HCT116 (cell line): ENCODE results near the gene MEIOB. TPM values are rescaled to one million over a fixed set of nuclear protein-coding genes. Genes with fewer than 3 reads are reported as not detected.

Source experiments
- ATAC-seq: fragments of 200-7000 bp; cut with Tn5 transposase; 2 replicates; pipeline ENCODE4 v1.9.1; 2020; ENCODE audit warnings: mild to moderate bottlenecking, moderate library complexity
- BruUV-seq: library from RNA; stranded (reverse); fragments of 400-500 nt; replicated peaks from 2 replicates; lab custom pipeline; 2021; lab: Mats Ljungman, UMichigan
- CTCF ChIA-PET: fragments of 300-600 bp; sonication (Branson Sonifier 250); formaldehyde crosslinking; loops from one replicate; lab custom pipeline; 2021; ENCODE audit warnings: antibody characterized with exemption; lab: Charles Lee
- POLR2A ChIA-PET: fragments of 300-600, 350-600 bp; sonication (Branson Sonifier 250); formaldehyde crosslinking; loops from one replicate; lab custom pipeline; 2021; ENCODE audit warnings: antibody characterized with exemption; lab: Charles Lee
- RAD21 ChIA-PET, 2 experiments: fragments of 300-600 bp; sonication (Branson Sonifier 250); formaldehyde crosslinking; loops; one replicate each; lab custom pipeline; 2023; ENCODE audit warnings: low total read pairs in 2 of 2; ENCODE audit not compliant: uncharacterized antibody in 2 of 2, unreplicated experiment in 2 of 2, low non-redundant PET in 1 of 2; lab: Charles Lee
- DNase-seq: peaks from one replicate; pipeline ENCODE4 v3.0.0-alpha.2; 2010; ENCODE audit warnings: low read depth, low spot score
- H2AFZ ChIP-seq: fragments of 200-600 bp; shearing (Covaris generic), sonication (generic); 2 replicates; pipeline ENCODE4 v1.6.1; 2017; ENCODE audit warnings: low read depth, mixed run types, mixed read lengths, antibody characterized with exemption, low read length; ENCODE audit not compliant: poor library complexity, severe bottlenecking
- H3K27ac ChIP-seq: 2 replicates; pipeline ENCODE4 v1.5.1; 2012; ENCODE audit warnings: low read depth, low read length
- H3K27me3 ChIP-seq: fragments of 200-600 bp; sonication (generic); 2 replicates; pipeline ENCODE4 v1.6.1; 2016; ENCODE audit warnings: mixed run types, low read length, mixed read lengths; ENCODE audit not compliant: insufficient read depth
- H3K36me3 ChIP-seq, 2 experiments: fragments of 200-500 bp in 1 of 2; fragments of 200-600 bp in 1 of 2; sonication (Bioruptor generic) in 1 of 2; sonication (generic) in 1 of 2; 2 replicates each; pipeline versions ENCODE4 v1.5.1 to v1.6.1; 2014 to 2016; ENCODE audit warnings: low read length in 2 of 2, inconsistent platforms in 1 of 2, mixed read lengths in 1 of 2, mixed run types in 1 of 2; ENCODE audit not compliant: insufficient read depth in 2 of 2, control insufficient read depth in 1 of 2
- H3K4me1 ChIP-seq, 2 experiments: fragments of 200-600 bp in 1 of 2; sonication (generic) in 1 of 2; 2 replicates each; pipeline versions ENCODE4 v1.5.1 to v1.6.1; 2012 to 2017; ENCODE audit warnings: low read length in 2 of 2, inconsistent platforms in 1 of 2, mild to moderate bottlenecking in 1 of 2, mixed read lengths in 1 of 2, mixed run types in 1 of 2, moderate library complexity in 1 of 2; ENCODE audit not compliant: insufficient read depth in 2 of 2, control insufficient read depth in 1 of 2
- H3K4me2 ChIP-seq: fragments of 200-600 bp; sonication (generic); 2 replicates; pipeline ENCODE4 v1.6.1; 2017; ENCODE audit warnings: mixed run types, low read length, mixed read lengths
- H3K4me3 ChIP-seq, 2 experiments: fragments of 200-600 bp in 1 of 2; sonication (generic) in 1 of 2; replicated peaks in 1 of 2; 2 replicates each; pipeline ENCODE4 v1.5.1; 2011 to 2016; ENCODE audit warnings: low read length in 2 of 2, control low read depth in 1 of 2, low read depth in 1 of 2, mild to moderate bottlenecking in 1 of 2, mixed read lengths in 1 of 2, mixed run types in 1 of 2
- H3K79me2 ChIP-seq: fragments of 200-600 bp; sonication (generic); 2 replicates; pipeline ENCODE4 v1.6.1; 2017; ENCODE audit warnings: mild to moderate bottlenecking, mixed run types, low read length, moderate library complexity, mixed read lengths; ENCODE audit not compliant: insufficient read depth
- H3K9ac ChIP-seq: fragments of 200-600 bp; sonication (generic); 2 replicates; pipeline ENCODE4 v1.6.1; 2016; ENCODE audit warnings: low read length, mixed read lengths
- H3K9me2 ChIP-seq: fragments of 200-600 bp; sonication (generic), shearing (Covaris generic); 2 replicates; pipeline ENCODE4 v1.6.1; 2017; ENCODE audit warnings: mixed run types, mild to moderate bottlenecking, moderate library complexity; ENCODE audit not compliant: insufficient read depth
- H3K9me3 ChIP-seq, 2 experiments: fragments of 200-500 bp in 1 of 2; fragments of 200-600 bp in 1 of 2; sonication (Bioruptor generic) in 1 of 2; sonication (generic) in 1 of 2; 2 replicates each; pipeline ENCODE4 v1.6.1; 2014 to 2017; ENCODE audit warnings: low read length in 2 of 2, mixed read lengths in 2 of 2, inconsistent platforms in 1 of 2, low read depth in 1 of 2, mild to moderate bottlenecking in 1 of 2, mixed run types in 1 of 2, moderate library complexity in 1 of 2; ENCODE audit not compliant: control insufficient read depth in 1 of 2, insufficient read depth in 1 of 2
- H4K20me1 ChIP-seq: fragments of 200-600 bp; sonication (generic), shearing (Covaris generic); 2 replicates; pipeline ENCODE4 v1.6.1; 2017; ENCODE audit warnings: mixed run types, mild to moderate bottlenecking, moderate library complexity; ENCODE audit not compliant: insufficient read depth
- CBX3 ChIP-seq: IDR thresholded peaks from 2 replicates; pipeline ENCODE4 v1.6.1; 2012; ENCODE audit warnings: low read depth
- CEBPB ChIP-seq: IDR thresholded peaks from 2 replicates; pipeline ENCODE4 v1.6.1; 2012; ENCODE audit warnings: low read depth
- EGR1 ChIP-seq: IDR thresholded peaks from 2 replicates; pipeline ENCODE4 v1.6.1; 2012; ENCODE audit warnings: low read depth
- ELF1 ChIP-seq: IDR thresholded peaks from 2 replicates; pipeline ENCODE4 v1.6.1; 2012; ENCODE audit warnings: low read depth, borderline replicate concordance
- JUND ChIP-seq: IDR thresholded peaks from 2 replicates; pipeline ENCODE4 v1.6.1; 2012
- POLR2AphosphoS5 ChIP-seq: IDR thresholded peaks from 2 replicates; pipeline ENCODE4 v1.6.1; 2011; ENCODE audit warnings: mild to moderate bottlenecking, low read depth, low read length, moderate library complexity
- RAD21 ChIP-seq: IDR thresholded peaks from 2 replicates; pipeline ENCODE4 v1.6.1; 2012; ENCODE audit warnings: low read depth, mild to moderate bottlenecking
- SIN3A ChIP-seq: IDR thresholded peaks from 2 replicates; pipeline ENCODE4 v1.6.1; 2012; ENCODE audit warnings: low read depth
- SRF ChIP-seq: IDR thresholded peaks from 2 replicates; pipeline ENCODE4 v1.6.1; 2012; ENCODE audit warnings: low read depth
- TCF7L2 ChIP-seq: IDR thresholded peaks from 2 replicates; pipeline ENCODE4 v1.7.0; 2011; ENCODE audit warnings: borderline replicate concordance, inconsistent platforms; ENCODE audit not compliant: insufficient read depth, insufficient read length; ENCODE audit errors: extremely low read depth
- intact Hi-C: fragments of 100-400 bp; cut with micrococcal nuclease; formaldehyde crosslinking; loops from 2 replicates; pipeline ENCODE4 v1.10.0; 2022
- total RNA-seq: library from RNA; stranded (reverse); gene quantifications from one replicate; pipeline ENCODE4 v1.2.1, GENCODE V29; 2021; ENCODE audit not compliant: unreplicated experiment
- TF ChIP-seq, protein P1 (sequence below): IDR thresholded peaks from 2 replicates; pipeline ENCODE4 v1.6.1; 2011; ENCODE audit warnings: mild to moderate bottlenecking, low read length, moderate library complexity; ENCODE audit not compliant: insufficient replicate concordance; ENCODE audit errors: extremely low read depth
- TF ChIP-seq, protein P2 (sequence below): IDR thresholded peaks from 2 replicates; pipeline ENCODE4 v1.6.1; 2012

Gene MEIOB
- total RNA-seq, 1 experiment from 2014 or later: 0.59 TPM

DNA sequence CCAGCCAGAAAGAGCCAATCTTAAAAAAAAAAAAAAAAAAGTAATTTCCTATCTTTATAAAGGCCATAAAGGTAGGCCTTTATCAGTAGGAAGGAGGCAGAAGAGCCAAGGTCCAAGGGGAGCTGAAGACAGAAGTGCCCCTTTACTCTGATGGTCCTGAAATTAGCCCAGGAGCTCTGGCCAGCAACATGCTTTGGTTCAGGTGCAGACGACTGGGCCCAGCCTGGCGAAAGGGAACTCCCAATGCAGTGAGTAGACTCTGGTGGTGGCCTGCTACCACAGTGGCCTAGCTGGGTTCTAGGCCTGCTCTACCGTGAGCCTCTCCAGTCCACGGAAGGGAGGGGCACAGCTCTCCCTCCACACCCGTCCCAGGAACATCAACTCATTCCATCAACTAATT, 23.1 kb upstream of the MEIOB start:
- Histone ChIP-seq H2AFZ (no peak overlapping the region), H3K9me2 (no peaks in the 10 kb centered on the region), H3K4me3 (no peak overlapping the region), H4K20me1 (no peaks in the 10 kb centered on the region), H3K9ac (no peak overlapping the region), H3K27me3 (peaks cover 14% of the 10 kb centered on the region; the same call in 1 of the 2 replicates), H3K27ac (no peak overlapping the region), H3K36me3 (no peaks in the 10 kb centered on the region), H3K4me2 (no peak overlapping the region), H3K4me1 (peaks cover 2 to 5% of the 10 kb centered on the region in 2 experiments; a peak in 2 of 4 replicates), H3K79me2 (no peaks in the 10 kb centered on the region), H3K9me3 (no peaks in the 10 kb centered on the region)
- TF ChIP-seq CEBPB: no peak
- TF ChIP-seq, protein P1, sequence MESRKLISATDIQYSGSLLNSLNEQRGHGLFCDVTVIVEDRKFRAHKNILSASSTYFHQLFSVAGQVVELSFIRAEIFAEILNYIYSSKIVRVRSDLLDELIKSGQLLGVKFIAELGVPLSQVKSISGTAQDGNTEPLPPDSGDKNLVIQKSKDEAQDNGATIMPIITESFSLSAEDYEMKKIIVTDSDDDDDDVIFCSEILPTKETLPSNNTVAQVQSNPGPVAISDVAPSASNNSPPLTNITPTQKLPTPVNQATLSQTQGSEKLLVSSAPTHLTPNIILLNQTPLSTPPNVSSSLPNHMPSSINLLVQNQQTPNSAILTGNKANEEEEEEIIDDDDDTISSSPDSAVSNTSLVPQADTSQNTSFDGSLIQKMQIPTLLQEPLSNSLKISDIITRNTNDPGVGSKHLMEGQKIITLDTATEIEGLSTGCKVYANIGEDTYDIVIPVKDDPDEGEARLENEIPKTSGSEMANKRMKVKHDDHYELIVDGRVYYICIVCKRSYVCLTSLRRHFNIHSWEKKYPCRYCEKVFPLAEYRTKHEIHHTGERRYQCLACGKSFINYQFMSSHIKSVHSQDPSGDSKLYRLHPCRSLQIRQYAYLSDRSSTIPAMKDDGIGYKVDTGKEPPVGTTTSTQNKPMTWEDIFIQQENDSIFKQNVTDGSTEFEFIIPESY: no peak
- TF ChIP-seq, protein P2, sequence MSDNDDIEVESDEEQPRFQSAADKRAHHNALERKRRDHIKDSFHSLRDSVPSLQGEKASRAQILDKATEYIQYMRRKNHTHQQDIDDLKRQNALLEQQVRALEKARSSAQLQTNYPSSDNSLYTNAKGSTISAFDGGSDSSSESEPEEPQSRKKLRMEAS: no peak
- TF ChIP-seq JUND: no peak
- no peak for TF ChIP-seq SIN3A
- no peak for TF ChIP-seq CBX3
- no peak for TF ChIP-seq RAD21
- TF ChIP-seq ELF1: no peak
- no peak for TF ChIP-seq POLR2AphosphoS5
- no peak for TF ChIP-seq EGR1
- no peak for TF ChIP-seq SRF
- no peak for TF ChIP-seq TCF7L2
- ChIA-PET POLR2A (no interaction called here), RAD21 (no interaction called here), CTCF (no interaction called here)
- intact Hi-C loops: no loop called here
- DNase-seq: no peak
- ATAC-seq: no peak
- no TSS peak for BruUV-seq
